SHP77 (cell line): ENCODE results near the gene GOLT1B.

Experiments
- DNase-seq, 2 experiments: peaks; one replicate each; lab custom pipeline; 2025; lab: John Stamatoyannopoulos, UW

Gene GOLT1B

GRCh38 chr12:21523148-21523547 is 21.6 kb downstream of the GOLT1B start:
- no peak for DNase-seq

GRCh38 chr12:21526053-21526452 is 24.5 kb downstream of the GOLT1B start, which contains the start of gene SPX:
Gene SPX, plus strand, starts transcription at chr12:21526296. Its CDS starts 177 bp downstream, at chr12:21526473.
- no peak for DNase-seq

GRCh38 chr12:21526721-21527345 is 25.2 kb downstream of the GOLT1B start:
- no peak for DNase-seq

- peak; percentile 50 to 56 for DNase-seq
These were observed 26.0 kb downstream of the GOLT1B start for GRCh38 chr12:21527451-21528180.

- no peak for DNase-seq
These were observed 27.4 kb downstream of the GOLT1B start for GRCh38 chr12:21528953-21529352.

GRCh38 chr12:21529456-21529855 is 27.9 kb downstream of the GOLT1B start:
- no peak for DNase-seq

GRCh38 chr12:21538061-21538653 is 36.6 kb downstream of the GOLT1B start:
- no peak for DNase-seq

GRCh38 chr12:21539797-21540196 is 38.2 kb downstream of the GOLT1B start:
- peak in 1 of 2 experiments; percentile 21 for DNase-seq

GRCh38 chr12:21541773-21542172 is 40.2 kb downstream of the GOLT1B start:
- no peak for DNase-seq

GRCh38 chr12:21542403-21542802 is 40.8 kb downstream of the GOLT1B start:
- DNase-seq: no peak

- no peak for DNase-seq
These were observed 41.6 kb downstream of the GOLT1B start for GRCh38 chr12:21543151-21543550.

GRCh38 chr12:21545557-21545956 is 44.0 kb downstream of the GOLT1B start:
- DNase-seq: no peak

GRCh38 chr12:21546716-21547115 is 45.1 kb downstream of the GOLT1B start:
- DNase-seq: no peak

GRCh38 chr12:21547437-21547836 is 45.8 kb downstream of the GOLT1B start:
- no peak for DNase-seq

GRCh38 chr12:21551841-21552465 is 50.4 kb downstream of the GOLT1B start:
- peak in 1 of 2 experiments; percentile 16 for DNase-seq

GRCh38 chr12:21552635-21553328 is 51.2 kb downstream of the GOLT1B start:
- DNase-seq: no peak

GRCh38 chr12:21553329-21553675 is 51.7 kb downstream of the GOLT1B start:
- DNase-seq: no peak

GRCh38 chr12:21558100-21558679 is 56.6 kb downstream of the GOLT1B start:
- DNase-seq: no peak

GRCh38 chr12:21559855-21560569 is 58.4 kb downstream of the GOLT1B start:
- DNase-seq: peak in 1 of 2 experiments; percentile 3

GRCh38 chr12:21561158-21561557 is 59.6 kb downstream of the GOLT1B start:
- no peak for DNase-seq

- no peak for DNase-seq
These were observed 61.3 kb downstream of the GOLT1B start for GRCh38 chr12:21562859-21563258.
